Thyroid gland (tissue), 4 donors: ENCODE results near the gene C1QC.

Experiments
- POLR2A ChIP-seq, 2 donors: fragments of 450-650 bp; IDR thresholded peaks; one replicate each; pipeline ENCODE4 v1.6.1; 2017; ENCODE audit warnings: antibody characterized with exemption in 2 of 2, mild to moderate bottlenecking in 2 of 2, moderate library complexity in 1 of 2
- TF ChIP-seq, protein P1 (sequence below), 6 experiments: fragments of 200-600 bp in 3 of 6; fragments of 450-650 bp in 3 of 6; sonication (generic) in 3 of 6; IDR thresholded peaks; one replicate each; pipeline ENCODE4 v1.5.1; 2016 to 2019; ENCODE audit warnings: antibody characterized with exemption in 6 of 6, mild to moderate bottlenecking in 2 of 6, inconsistent platforms in 1 of 6, moderate library complexity in 1 of 6

DNA sequence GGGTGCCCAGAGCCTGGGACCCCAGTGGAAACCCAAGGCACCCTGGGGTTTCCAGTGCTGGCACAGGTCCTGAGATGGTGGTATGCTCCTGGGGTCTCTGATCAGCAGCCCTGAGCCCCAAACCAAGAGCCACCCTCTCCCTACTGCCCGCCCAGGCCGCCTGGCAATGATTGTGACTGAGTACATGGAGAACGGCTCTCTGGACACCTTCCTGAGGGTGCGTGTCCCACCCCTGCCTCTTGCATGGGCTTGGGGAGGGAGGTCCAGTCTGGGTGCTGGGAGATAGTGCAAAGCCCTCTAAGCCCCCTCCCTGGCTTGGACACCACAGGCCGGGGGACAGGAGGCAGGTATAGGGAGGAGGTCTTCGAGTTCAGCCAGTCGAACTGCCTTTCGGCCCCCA, 45.4 kb upstream of the C1QC start:
- no peak for TF ChIP-seq POLR2A (IDR thresholded peaks at IDR 0.05)
- TF ChIP-seq, protein P1, sequence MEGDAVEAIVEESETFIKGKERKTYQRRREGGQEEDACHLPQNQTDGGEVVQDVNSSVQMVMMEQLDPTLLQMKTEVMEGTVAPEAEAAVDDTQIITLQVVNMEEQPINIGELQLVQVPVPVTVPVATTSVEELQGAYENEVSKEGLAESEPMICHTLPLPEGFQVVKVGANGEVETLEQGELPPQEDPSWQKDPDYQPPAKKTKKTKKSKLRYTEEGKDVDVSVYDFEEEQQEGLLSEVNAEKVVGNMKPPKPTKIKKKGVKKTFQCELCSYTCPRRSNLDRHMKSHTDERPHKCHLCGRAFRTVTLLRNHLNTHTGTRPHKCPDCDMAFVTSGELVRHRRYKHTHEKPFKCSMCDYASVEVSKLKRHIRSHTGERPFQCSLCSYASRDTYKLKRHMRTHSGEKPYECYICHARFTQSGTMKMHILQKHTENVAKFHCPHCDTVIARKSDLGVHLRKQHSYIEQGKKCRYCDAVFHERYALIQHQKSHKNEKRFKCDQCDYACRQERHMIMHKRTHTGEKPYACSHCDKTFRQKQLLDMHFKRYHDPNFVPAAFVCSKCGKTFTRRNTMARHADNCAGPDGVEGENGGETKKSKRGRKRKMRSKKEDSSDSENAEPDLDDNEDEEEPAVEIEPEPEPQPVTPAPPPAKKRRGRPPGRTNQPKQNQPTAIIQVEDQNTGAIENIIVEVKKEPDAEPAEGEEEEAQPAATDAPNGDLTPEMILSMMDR (IDR thresholded peaks at IDR 0.05), result no peak
